H1 (cell line): ENCODE data around the gene PIGT. TPM values are rescaled to one million over a fixed set of nuclear protein-coding genes. Genes with fewer than 3 reads are reported as not detected.

ENCODE experiments used
- CTCF ChIA-PET: fragments of 300-600 bp; sonication (Branson Sonifier 250); formaldehyde crosslinking; loops from one replicate; lab custom pipeline; 2021; ENCODE audit not compliant: partially characterized antibody; lab: Charles Lee
- POLR2A ChIA-PET: fragments of 300-600 bp; sonication (Branson Sonifier 250); formaldehyde crosslinking; loops from one replicate; lab custom pipeline; 2021; ENCODE audit warnings: inconsistent platforms; ENCODE audit not compliant: partially characterized antibody; lab: Charles Lee
- DNase-seq, 2 experiments: peaks; one replicate each; pipeline versions ENCODE4 v3.0.0 to v3.0.0-alpha.2; 2010 to 2022; ENCODE audit warnings: low spot score in 2 of 2, low read depth in 1 of 2, mixed read lengths in 1 of 2
- FAIRE-seq: peaks from 2 replicates; lab custom pipeline; 2011; peaks lifted over from hg19 to GRCh38; lab: Jason Lieb, UNC
- H2AFZ ChIP-seq: 2 replicates; pipeline ENCODE4 v1.8.1; 2012; ENCODE audit warnings: low read length, inconsistent platforms
- H2AK5ac ChIP-seq: 2 replicates; pipeline ENCODE4 v1.6.1; 2013; ENCODE audit warnings: low read depth, low read length
- H2BK120ac ChIP-seq: replicated peaks from 2 replicates; pipeline ENCODE3; 2013; ENCODE audit warnings: low read depth, low read length, inconsistent platforms
- H2BK12ac ChIP-seq: 2 replicates; pipeline ENCODE4 v1.6.1; 2013; ENCODE audit warnings: low read depth, low read length
- H2BK15ac ChIP-seq: 2 replicates; pipeline ENCODE4 v1.6.1; 2013; ENCODE audit warnings: low read length
- H2BK20ac ChIP-seq: 2 replicates; pipeline ENCODE4 v1.6.1; 2013; ENCODE audit warnings: low read length
- H2BK5ac ChIP-seq: 2 replicates; pipeline ENCODE4 v1.6.1; 2013; ENCODE audit warnings: low read depth, low read length
- H3K14ac ChIP-seq: 2 replicates; pipeline ENCODE4 v1.6.1; 2013; ENCODE audit warnings: inconsistent platforms; ENCODE audit not compliant: insufficient read length
- H3K18ac ChIP-seq: 2 replicates; pipeline ENCODE4 v1.6.1; 2013; ENCODE audit warnings: low read length; ENCODE audit errors: extremely low read depth
- H3K23ac ChIP-seq: 2 replicates; pipeline ENCODE4 v1.6.1; 2013; ENCODE audit warnings: inconsistent platforms; ENCODE audit not compliant: insufficient read length
- H3K23me2 ChIP-seq: 2 replicates; pipeline ENCODE4 v1.6.1; 2013; ENCODE audit warnings: low read depth, low read length
- H3K27ac ChIP-seq: 2 replicates; pipeline ENCODE4 v1.6.1; 2011; ENCODE audit warnings: low read depth, low read length, inconsistent platforms
- H3K27me3 ChIP-seq, 4 experiments: replicated peaks in 1 of 4; 1 replicate in 1 of 4; 2 replicates in 3 of 4; pipeline versions ENCODE4 v1.6.1 to v1.8.1; 2011 to 2013; ENCODE audit warnings: low read length in 3 of 4, mild to moderate bottlenecking in 3 of 4, inconsistent platforms in 2 of 4, mixed read lengths in 2 of 4, moderate library complexity in 1 of 4; ENCODE audit not compliant: control insufficient read depth in 3 of 4, insufficient read depth in 3 of 4; ENCODE audit errors: extremely low read depth in 1 of 4
- H3K36me3 ChIP-seq, 4 experiments: 2 replicates each; pipeline versions ENCODE4 v1.6.1 to v1.8.1; 2011 to 2013; ENCODE audit warnings: mild to moderate bottlenecking in 4 of 4, low read length in 3 of 4, moderate library complexity in 2 of 4, control low read depth in 1 of 4, inconsistent platforms in 1 of 4; ENCODE audit not compliant: insufficient read depth in 4 of 4, control insufficient read depth in 2 of 4
- H3K4ac ChIP-seq: replicated peaks from 2 replicates; pipeline ENCODE3; 2013; ENCODE audit warnings: low read length, low read depth, mixed read lengths, inconsistent platforms; ENCODE audit not compliant: insufficient read length
- H3K4me1 ChIP-seq, 4 experiments: replicated peaks in 1 of 4; 1 replicate in 1 of 4; 2 replicates in 3 of 4; pipeline versions ENCODE4 v1.6.1 to v1.8.1; 2011 to 2013; ENCODE audit warnings: low read length in 3 of 4, inconsistent platforms in 2 of 4, mixed read lengths in 1 of 4; ENCODE audit not compliant: insufficient read depth in 4 of 4, control insufficient read depth in 3 of 4
- H3K4me2 ChIP-seq, 2 experiments: 2 replicates each; pipeline versions ENCODE4 v1.6.1 to v1.8.1; 2011 to 2013; ENCODE audit warnings: low read depth in 2 of 2, low read length in 2 of 2, control low read depth in 1 of 2, inconsistent platforms in 1 of 2, mild to moderate bottlenecking in 1 of 2; ENCODE audit not compliant: insufficient read depth in 1 of 2
- H3K4me3 ChIP-seq, 4 experiments: fragments of 200-600, 300-600 bp in 1 of 4; sonication (generic), shearing (Covaris generic), sonication (Bioruptor Twin) in 1 of 4; 2 replicates each; pipeline versions ENCODE4 v1.5.1 to v1.8.1; 2011 to 2016; ENCODE audit warnings: low read length in 4 of 4, low read depth in 3 of 4, control low read depth in 2 of 4, inconsistent platforms in 2 of 4, mild to moderate bottlenecking in 2 of 4, mixed read lengths in 1 of 4, moderate library complexity in 1 of 4; ENCODE audit not compliant: insufficient read depth in 2 of 4; ENCODE audit errors: extremely low read depth in 1 of 4
- H3K56ac ChIP-seq: replicated peaks from 2 replicates; pipeline ENCODE3; 2013; ENCODE audit warnings: low read depth, mild to moderate bottlenecking, mixed read lengths, low read length, inconsistent platforms; ENCODE audit not compliant: insufficient read length
- H3K79me1 ChIP-seq: 2 replicates; pipeline ENCODE4 v1.6.1; 2013; ENCODE audit warnings: low read depth, low read length, control low read depth
- H3K79me2 ChIP-seq, 2 experiments: 2 replicates each; pipeline versions ENCODE4 v1.6.1 to v1.8.1; 2012 to 2013; ENCODE audit warnings: low read length in 2 of 2, mild to moderate bottlenecking in 2 of 2, inconsistent platforms in 1 of 2; ENCODE audit not compliant: insufficient read depth in 2 of 2, control insufficient read depth in 1 of 2
- H3K9ac ChIP-seq, 4 experiments: replicated peaks in 1 of 4; 1 replicate in 1 of 4; 2 replicates in 3 of 4; pipeline versions ENCODE4 v1.6.1 to v1.8.1; 2011 to 2013; ENCODE audit warnings: low read depth in 3 of 4, low read length in 3 of 4, control low read depth in 2 of 4, mild to moderate bottlenecking in 2 of 4, moderate library complexity in 2 of 4, inconsistent platforms in 1 of 4; ENCODE audit errors: extremely low read depth in 1 of 4
- H3K9me3 ChIP-seq, 2 experiments: 2 replicates each; pipeline versions ENCODE4 v1.6.1 to v1.8.1; 2012 to 2013; ENCODE audit warnings: mild to moderate bottlenecking in 2 of 2, moderate library complexity in 2 of 2, control low read depth in 1 of 2, inconsistent platforms in 1 of 2, low read depth in 1 of 2, low read length in 1 of 2, mixed read lengths in 1 of 2; ENCODE audit not compliant: insufficient read depth in 2 of 2
- H4K20me1 ChIP-seq, 2 experiments: replicated peaks in 1 of 2; 2 replicates each; pipeline versions ENCODE3 to v1.8.1; 2011 to 2013; ENCODE audit warnings: inconsistent platforms in 2 of 2, low read length in 2 of 2, mild to moderate bottlenecking in 1 of 2; ENCODE audit not compliant: insufficient read depth in 2 of 2, control insufficient read depth in 1 of 2
- H4K5ac ChIP-seq: 2 replicates; pipeline ENCODE4 v1.6.1; 2013; ENCODE audit warnings: low read length, low read depth, mixed read lengths, inconsistent platforms; ENCODE audit not compliant: insufficient read length
- H4K8ac ChIP-seq: 2 replicates; pipeline ENCODE4 v1.8.0; 2013; ENCODE audit warnings: mild to moderate bottlenecking, moderate library complexity, low read length, inconsistent platforms; ENCODE audit not compliant: insufficient read depth; ENCODE audit errors: extremely low read depth
- H4K91ac ChIP-seq: replicated peaks from 2 replicates; pipeline ENCODE3; 2013; ENCODE audit warnings: low read length, mixed read lengths, inconsistent platforms; ENCODE audit not compliant: insufficient read length
- SIRT6 ChIP-seq: IDR thresholded peaks from one replicate; pipeline ENCODE4 v1.7.1; 2012; ENCODE audit warnings: low read length, inconsistent platforms
- WGBS, 2 experiments: shearing (Covaris generic) in 1 of 2; methylation state at CpG; one replicate each; pipeline versions ENCODE4 v1.1.6 to v1.1.7; 2013 to 2015; ENCODE audit warnings: low lambda C conversion rate in 2 of 2, mixed read lengths in 2 of 2, inconsistent platforms in 1 of 2, low coverage in 1 of 2, missing lambda C conversion rate in 1 of 2; ENCODE audit not compliant: insufficient replicate concordance in 2 of 2, insufficient coverage in 1 of 2, insufficient read length in 1 of 2; ENCODE audit errors: extremely low coverage in 1 of 2, missing lambda C conversion rate in 1 of 2; 5-methylcytosine and 5-hydroxymethylcytosine counted together
- polyA plus RNA-seq, 7 experiments: library from polyadenylated mRNA; depleted of rRNA in 3 of 7; stranded (reverse) in 5 of 7; unstranded in 2 of 7; fragments of >200 nt in 5 of 7; fragments of 200-250 nt in 2 of 7; gene quantifications; 1 replicate in 5 of 7; 2 replicates in 1 of 7; 4 replicates in 1 of 7; pipeline versions ENCODE4 v1.2.1 to v1.2.3, GENCODE V29; 2011 to 2013; ENCODE audit warnings: missing spikeins in 2 of 7, mixed read lengths in 2 of 7
- total RNA-seq: library from RNA; stranded (reverse); fragmentation: NEBNext Ultra II Directional; extraction: Animal tissue kit (Norgen Biotek cat#: 25700); gene quantifications from 2 replicates; pipeline ENCODE4 v1.2.1, GENCODE V29; 2021
- TF ChIP-seq, protein P1 (sequence below): IDR thresholded peaks from 2 replicates; pipeline ENCODE4 v1.6.1; 2012; ENCODE audit warnings: inconsistent platforms

Gene PIGT
- total and polyA plus RNA-seq, 2 of the 8 experiments (the other 6 are each of a cell fraction or from before 2014, with no cell fraction given), result 66.0 to 89.7 TPM

DNA sequence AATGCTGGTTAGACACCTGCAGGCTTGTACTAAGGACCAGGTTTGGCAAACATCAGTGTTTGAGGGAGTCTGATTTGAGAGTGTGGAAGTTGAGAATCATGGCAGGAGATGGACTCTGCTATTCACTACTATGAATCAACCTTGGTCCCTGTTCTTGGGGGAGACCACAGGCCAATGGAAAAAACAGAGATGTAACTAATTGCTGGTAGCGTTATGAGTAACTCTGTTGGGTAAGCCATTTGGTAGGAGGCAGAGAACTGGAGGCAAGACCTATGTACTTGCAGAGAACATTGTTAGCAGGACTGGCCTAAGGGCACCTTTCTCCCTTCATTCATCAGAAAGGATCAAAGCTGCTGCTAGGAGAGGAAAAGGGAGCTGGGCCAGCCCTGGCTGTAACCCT, 45.3 kb downstream of the PIGT start:
- Histone ChIP-seq H3K9ac (no peak overlapping the region), H3K27ac (no peak overlapping the region), H3K18ac (no peak overlapping the region), H3K23ac (no peak overlapping the region), H3K4me1 (no peaks in the 10 kb centered on the region), H2BK20ac (no peak overlapping the region), H3K4me3 (no peak overlapping the region), H3K14ac (no peak overlapping the region), H2BK15ac (no peak overlapping the region), H2AFZ (no peak overlapping the region), H2AK5ac (no peak overlapping the region), H3K36me3 (no peaks in the 10 kb centered on the region), H3K56ac (no peak overlapping the region), H4K91ac (no peak overlapping the region), H4K5ac (no peak overlapping the region), H3K79me2 (no peaks in the 10 kb centered on the region), H2BK120ac (no peak overlapping the region), H4K8ac (no peak overlapping the region), H4K20me1 (no peaks in the 10 kb centered on the region), H3K9me3 (no peaks in the 10 kb centered on the region), H2BK12ac (no peak overlapping the region), H3K4me2 (no peak overlapping the region), H3K79me1 (no peaks in the 10 kb centered on the region), H3K4ac (no peak overlapping the region), H3K23me2 (no peaks in the 10 kb centered on the region), H3K27me3 (no peaks in the 10 kb centered on the region), H2BK5ac (no peak overlapping the region)
- 81% methylated on average over 1 of the region's 1 CpG; no CpG with 5 or more reads in 1 of the 2 experiments for WGBS, 2 experiments
- DNase-seq (no peak), FAIRE-seq (no peak)
- TF ChIP-seq, protein P1, sequence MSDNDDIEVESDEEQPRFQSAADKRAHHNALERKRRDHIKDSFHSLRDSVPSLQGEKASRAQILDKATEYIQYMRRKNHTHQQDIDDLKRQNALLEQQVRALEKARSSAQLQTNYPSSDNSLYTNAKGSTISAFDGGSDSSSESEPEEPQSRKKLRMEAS, result no peak
- TF ChIP-seq SIRT6, result no peak
- CTCF ChIA-PET, result interaction anchor here (0.9 to 18.5 kb wide), 5 partner anchors 12 to 149 kb away, joined by 5 to 317 read pairs (median 21); no protein-coding TSS in a partner anchor
- POLR2A ChIA-PET, result interaction anchor here (1.3 kb wide), 1 partner anchor 9 kb away, joined by 3 read pairs; no protein-coding TSS in a partner anchor
